Islet precursor cell (in vitro differentiated cells): Measurements from ENCODE around the gene MRPL54.
"Not testable (repeated sequence)": the region's sequence is repeated elsewhere in the genome, so short reads cannot be mapped to it uniquely, and the experiment has no call there.

Source experiments
- DNase-seq: peaks from one replicate; pipeline ENCODE4 v3.0.0-alpha.2; 2018

Gene MRPL54

GRCh38 chr19:3813473-3814392 lies 51.3 kb downstream of the MRPL54 start:
- DNase-seq, result no peak

- DNase-seq, result no peak
Observed at GRCh38 chr19:3814648-3815047, 52.2 kb downstream of the MRPL54 start.

- not testable (repeated sequence) for DNase-seq
Observed at GRCh38 chr19:3816148-3816547, 53.7 kb downstream of the MRPL54 start.

GRCh38 chr19:3816566-3817218 lies 54.2 kb downstream of the MRPL54 start:
- DNase-seq, result no peak
